ACC112 (cell line): ENCODE results near the gene LCE6A.

Source experiments
- H2AFZ ChIP-seq: fragments of 200-600 bp; sonication (generic); one replicate; pipeline ENCODE4 v1.6.0; 2017; ENCODE audit warnings: antibody characterized with exemption, low read length; ENCODE audit not compliant: unreplicated experiment
- H3K27ac ChIP-seq: fragments of 200-600 bp; sonication (generic); 2 replicates; pipeline ENCODE4 v1.5.1; 2014; ENCODE audit warnings: low read depth, mild to moderate bottlenecking, antibody characterized with exemption, low read length, moderate library complexity
- H3K27me3 ChIP-seq: fragments of 200-600 bp; sonication (generic); 2 replicates; pipeline ENCODE4 v1.6.1; 2014; ENCODE audit warnings: mild to moderate bottlenecking, antibody characterized with exemption, low read length, moderate library complexity, mixed read lengths; ENCODE audit not compliant: insufficient read depth
- H3K36me3 ChIP-seq: fragments of 200-600 bp; sonication (generic); 2 replicates; pipeline ENCODE4 v1.6.1; 2016; ENCODE audit warnings: mild to moderate bottlenecking, antibody characterized with exemption, low read length, moderate library complexity, mixed read lengths; ENCODE audit not compliant: insufficient read depth
- H3K4me1 ChIP-seq: fragments of 200-600 bp; sonication (generic); one replicate; pipeline ENCODE4 v1.6.1; 2016; ENCODE audit warnings: low read length, mixed read lengths; ENCODE audit not compliant: insufficient read depth, unreplicated experiment, control insufficient read depth
- H3K4me3 ChIP-seq: fragments of 200-600 bp; sonication (generic); 2 replicates; pipeline ENCODE4 v1.5.1; 2014; ENCODE audit warnings: mild to moderate bottlenecking, low read depth, low read length
- H3K79me2 ChIP-seq: fragments of 200-600 bp; sonication (generic); one replicate; pipeline ENCODE4 v1.6.0; 2016; ENCODE audit warnings: low read length; ENCODE audit not compliant: control insufficient read depth, unreplicated experiment, insufficient read depth

Gene LCE6A

DNA sequence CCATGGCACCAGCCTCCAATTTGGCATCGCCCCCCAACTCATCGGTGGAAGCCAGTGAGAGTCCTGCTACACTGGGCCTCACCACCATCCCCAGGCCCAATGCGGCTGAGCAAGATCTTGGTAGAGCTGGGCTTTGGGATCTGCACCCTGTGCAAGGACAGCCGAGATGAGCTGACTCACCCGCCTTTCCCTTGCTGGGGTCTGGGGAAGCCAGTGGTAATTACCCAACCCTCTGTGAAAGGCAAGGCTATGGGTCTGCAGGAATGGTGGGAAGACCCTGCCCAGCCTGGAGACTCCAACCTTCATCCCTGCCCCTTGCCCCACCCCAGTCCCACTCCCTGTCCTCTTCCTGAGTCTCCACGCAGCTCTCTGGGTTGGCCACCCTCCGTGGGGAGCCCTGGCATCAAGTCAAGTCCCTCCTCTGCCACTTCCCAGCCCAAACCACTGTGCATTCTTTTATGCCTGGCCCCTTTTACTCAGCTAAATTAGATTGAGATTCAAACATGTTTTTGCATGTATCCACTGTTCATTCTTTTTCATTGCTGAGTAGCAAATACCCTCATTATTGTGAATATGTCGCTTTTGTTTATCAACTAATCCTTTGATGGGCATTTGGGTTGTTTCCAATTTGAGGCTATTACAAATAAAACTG is 44.2 kb downstream of the LCE6A start:
- Histone ChIP-seq H3K27ac (no peak overlapping the region), H2AFZ (no peak overlapping the region), H3K36me3 (no peaks in the 10 kb centered on the region), H3K79me2 (no peaks in the 10 kb centered on the region), H3K4me1 (peaks cover 6% of the 10 kb centered on the region), H3K4me3 (no peak overlapping the region), H3K27me3 (no peaks in the 10 kb centered on the region)

DNA sequence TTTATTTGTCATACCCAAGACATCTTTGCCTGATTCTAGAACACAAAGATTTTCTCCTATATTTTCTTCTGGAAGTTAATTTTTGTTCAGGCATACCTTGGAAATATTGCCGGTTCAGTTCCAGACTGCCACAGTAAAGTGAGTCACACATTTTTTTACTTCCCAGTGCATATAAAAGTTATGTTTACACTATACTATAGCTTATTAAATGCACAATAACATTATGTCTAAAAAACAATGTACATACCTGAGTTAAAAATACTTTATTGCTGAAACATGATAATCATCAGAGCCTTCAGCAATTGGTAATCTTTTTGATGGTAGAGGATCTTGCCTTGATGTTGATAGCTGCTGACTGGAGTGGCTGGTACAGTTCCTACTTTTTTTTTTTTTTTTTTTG is 45.5 kb downstream of the LCE6A start:
- H3K79me2 ChIP-seq: no peaks in the 10 kb centered on the region
- H2AFZ ChIP-seq: no peak overlapping the region
- no peak overlapping the region for H3K27ac ChIP-seq
- no peaks in the 10 kb centered on the region for H3K36me3 ChIP-seq
- no peaks in the 10 kb centered on the region for H3K27me3 ChIP-seq
- peaks cover 6% of the 10 kb centered on the region for H3K4me1 ChIP-seq
- no peak overlapping the region for H3K4me3 ChIP-seq
